GM12891 (cell line): Measurements from ENCODE around the gene ATP1B2.

Experiments
- PAX5 ChIP-seq: IDR thresholded peaks from 2 replicates; pipeline ENCODE4 v1.6.1; 2011; ENCODE audit warnings: low read length, moderate library complexity, mild to moderate bottlenecking; ENCODE audit not compliant: insufficient read depth, severe bottlenecking
- POLR2A ChIP-seq: IDR thresholded peaks from 2 replicates; pipeline ENCODE4 v1.6.1; 2011; ENCODE audit warnings: low read depth, low read length, control low read depth
- POLR2AphosphoS5 ChIP-seq: IDR thresholded peaks from 2 replicates; pipeline ENCODE4 v1.6.1; 2011; ENCODE audit warnings: low read depth, low read length, control low read depth
- SPI1 ChIP-seq: IDR thresholded peaks from 2 replicates; pipeline ENCODE4 v1.6.1; 2011; ENCODE audit warnings: low read depth, low read length, control low read depth
- TAF1 ChIP-seq: IDR thresholded peaks from 2 replicates; pipeline ENCODE4 v1.6.1; 2011; ENCODE audit warnings: low read depth, low read length, control low read depth

DNA sequence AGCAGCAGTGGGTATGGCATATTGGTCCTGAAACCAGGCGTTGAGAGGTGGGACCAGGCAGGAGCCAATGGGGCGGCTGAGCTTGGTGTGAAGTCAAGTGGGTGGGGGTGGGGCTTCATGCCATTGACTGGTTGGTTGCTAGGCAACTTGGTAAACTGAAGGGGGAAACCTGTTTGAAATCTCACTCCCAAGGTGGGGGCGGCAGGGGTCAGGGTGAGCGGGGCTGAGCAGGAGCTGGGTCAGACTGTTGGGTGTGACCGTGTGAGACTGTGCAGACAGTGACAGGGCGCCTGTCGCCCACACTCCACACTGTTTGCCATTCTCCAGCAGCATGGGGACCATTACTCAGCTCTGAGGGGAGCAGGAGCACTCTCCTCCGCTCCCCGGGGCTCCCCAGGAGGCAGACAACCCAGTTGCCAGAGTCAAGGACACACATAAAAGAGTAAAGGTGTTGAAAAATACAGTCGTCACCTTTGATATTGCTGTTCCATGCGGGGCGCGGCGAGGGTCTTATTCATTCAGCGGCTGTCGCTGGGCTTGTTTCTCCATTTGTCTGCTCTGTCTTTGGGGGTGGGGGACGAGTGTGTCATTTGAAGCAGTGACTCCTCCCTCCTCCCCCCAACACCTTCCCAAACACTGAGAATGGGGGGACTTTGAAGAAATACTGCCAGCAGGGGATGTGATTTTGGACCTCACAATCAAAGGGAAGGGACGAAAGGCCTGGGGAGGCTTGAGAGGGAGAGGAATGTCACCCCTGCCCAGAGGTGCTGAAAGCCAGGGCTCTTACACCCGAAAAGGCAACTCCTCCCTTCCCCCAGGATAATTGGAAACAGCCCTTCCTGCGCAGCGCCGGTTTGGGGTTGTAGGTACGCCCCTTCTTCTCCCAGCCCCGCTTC, 53.1 kb downstream of the ATP1B2 start:
- TF ChIP-seq POLR2A (no peak), POLR2AphosphoS5 (no peak), SPI1 (no peak), TAF1 (no peak), PAX5 (no peak)
